Jurkat, Clone E6-1 (cell line): Measurements from ENCODE around the gene ZDHHC11B.
"Not testable (repeated sequence)": the region's sequence is repeated elsewhere in the genome, so short reads cannot be mapped to it uniquely, and the experiment has no call there.

ENCODE experiments used
- DNase-seq: peaks from one replicate; pipeline ENCODE4 v3.0.0-alpha.2; 2011; ENCODE audit warnings: low read depth, low spot score
- H3K4me3 ChIP-seq: 2 replicates; pipeline ENCODE4 v1.5.1; 2011; ENCODE audit warnings: mild to moderate bottlenecking, low read length, control low read depth, moderate library complexity

ZDHHC11B gene

GRCh38 chr5:787857-788233 is 3.3 kb upstream of the ZDHHC11B start:
- DNase-seq, H3K4me3 ChIP-seq: not testable (repeated sequence)

GRCh38 chr5:787224-787856 is 2.8 kb upstream of the ZDHHC11B start:
- H3K4me3 ChIP-seq, DNase-seq: not testable (repeated sequence)

GRCh38 chr5:785181-785705 is 714 bp upstream of the ZDHHC11B start:
- peak overlapping the region; percentile 65 for H3K4me3 ChIP-seq
- DNase-seq, result not testable (repeated sequence)

GRCh38 chr5:783881-784427 is 575 bp downstream of the ZDHHC11B start:
- DNase-seq, result not testable (repeated sequence)
- peak overlapping the region; percentile 27 for H3K4me3 ChIP-seq

- not testable (repeated sequence) for H3K4me3 ChIP-seq, DNase-seq
These were observed 1.3 kb downstream of the ZDHHC11B start for GRCh38 chr5:783049-783802.

- not testable (repeated sequence) for DNase-seq, H3K4me3 ChIP-seq
These were observed 2.2 kb downstream of the ZDHHC11B start for GRCh38 chr5:782356-782755.

- DNase-seq, H3K4me3 ChIP-seq: not testable (repeated sequence)
These were observed 4.0 kb downstream of the ZDHHC11B start for GRCh38 chr5:780571-780970.

- H3K4me3 ChIP-seq, result not testable (repeated sequence)
These were observed 5.6 kb downstream of the ZDHHC11B start for GRCh38 chr5:778967-779366.

GRCh38 chr5:778421-778820 is 6.1 kb downstream of the ZDHHC11B start:
- not testable (repeated sequence) for H3K4me3 ChIP-seq, DNase-seq

More at GRCh38 chr5:778967-779366, 5.6 kb downstream of the ZDHHC11B start:
- DNase-seq, result not testable (repeated sequence)

GRCh38 chr5:777756-778161 is 6.8 kb downstream of the ZDHHC11B start:
- DNase-seq, result no peak
- H3K4me3 ChIP-seq, result no peak overlapping the region

GRCh38 chr5:776862-777711 is 7.4 kb downstream of the ZDHHC11B start:
- H3K4me3 ChIP-seq, result no peak overlapping the region
- no peak for DNase-seq

- DNase-seq, result no peak
- no peak overlapping the region for H3K4me3 ChIP-seq
These were observed 8.3 kb downstream of the ZDHHC11B start for GRCh38 chr5:775961-776861.

GRCh38 chr5:775595-775960 is 9.0 kb downstream of the ZDHHC11B start:
- DNase-seq, H3K4me3 ChIP-seq: not testable (repeated sequence)

GRCh38 chr5:774854-775505 is 9.5 kb downstream of the ZDHHC11B start:
- H3K4me3 ChIP-seq, DNase-seq: not testable (repeated sequence)

GRCh38 chr5:774304-774703 is 10.2 kb downstream of the ZDHHC11B start:
- DNase-seq, H3K4me3 ChIP-seq: not testable (repeated sequence)

- DNase-seq, result no peak
- no peak overlapping the region for H3K4me3 ChIP-seq
These were observed 10.8 kb downstream of the ZDHHC11B start for GRCh38 chr5:773517-774264.

- H3K4me3 ChIP-seq, DNase-seq: not testable (repeated sequence)
These were observed 11.6 kb downstream of the ZDHHC11B start for GRCh38 chr5:772931-773330.
